ENCODE results near the gene CRLF3.
"Not testable (repeated sequence)": the region's sequence is repeated elsewhere in the genome, so short reads cannot be mapped to it uniquely, and the experiment has no call there.

The CRLF3 gene

DNA sequence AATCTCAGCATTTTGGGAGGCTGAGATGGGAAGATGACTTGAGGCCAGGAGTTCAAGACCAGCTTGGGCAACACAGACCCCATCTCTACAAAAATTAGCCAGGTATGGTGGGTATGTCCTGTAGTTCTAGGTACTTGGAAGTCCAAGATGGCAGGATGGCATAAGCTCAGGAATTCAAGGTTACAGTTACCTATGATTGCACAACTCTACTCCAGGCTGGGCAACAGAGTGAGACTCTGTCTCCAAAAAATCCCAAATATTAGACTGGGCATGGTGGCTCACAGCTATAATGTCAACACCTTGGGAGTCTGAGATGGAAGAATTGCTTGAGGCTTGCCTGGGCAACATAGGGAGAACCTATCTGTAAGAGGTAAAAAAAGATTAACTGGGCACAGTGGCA, 63.4 kb downstream of the CRLF3 start:
- DNase-seq (ENCODE audit: extremely low read depth, insufficient read length), result no peak
- H3K36me3 ChIP-seq (ENCODE audit: control insufficient read depth, insufficient read depth, low read length), result peaks cover 5% of the 10 kb centered on the region
- no peaks in the 10 kb centered on the region for H3K27me3 ChIP-seq (replicated peaks; ENCODE audit: control insufficient read depth, insufficient read depth, low read length)
- TF ChIP-seq, protein P1, sequence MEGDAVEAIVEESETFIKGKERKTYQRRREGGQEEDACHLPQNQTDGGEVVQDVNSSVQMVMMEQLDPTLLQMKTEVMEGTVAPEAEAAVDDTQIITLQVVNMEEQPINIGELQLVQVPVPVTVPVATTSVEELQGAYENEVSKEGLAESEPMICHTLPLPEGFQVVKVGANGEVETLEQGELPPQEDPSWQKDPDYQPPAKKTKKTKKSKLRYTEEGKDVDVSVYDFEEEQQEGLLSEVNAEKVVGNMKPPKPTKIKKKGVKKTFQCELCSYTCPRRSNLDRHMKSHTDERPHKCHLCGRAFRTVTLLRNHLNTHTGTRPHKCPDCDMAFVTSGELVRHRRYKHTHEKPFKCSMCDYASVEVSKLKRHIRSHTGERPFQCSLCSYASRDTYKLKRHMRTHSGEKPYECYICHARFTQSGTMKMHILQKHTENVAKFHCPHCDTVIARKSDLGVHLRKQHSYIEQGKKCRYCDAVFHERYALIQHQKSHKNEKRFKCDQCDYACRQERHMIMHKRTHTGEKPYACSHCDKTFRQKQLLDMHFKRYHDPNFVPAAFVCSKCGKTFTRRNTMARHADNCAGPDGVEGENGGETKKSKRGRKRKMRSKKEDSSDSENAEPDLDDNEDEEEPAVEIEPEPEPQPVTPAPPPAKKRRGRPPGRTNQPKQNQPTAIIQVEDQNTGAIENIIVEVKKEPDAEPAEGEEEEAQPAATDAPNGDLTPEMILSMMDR (IDR thresholded peaks at IDR 0.05; ENCODE audit: insufficient read depth, low read length, poor library complexity, severe bottlenecking), result no peak
- no peak overlapping the region for H3K4me3 ChIP-seq (replicated peaks; ENCODE audit: low read depth, low read length)

DNA sequence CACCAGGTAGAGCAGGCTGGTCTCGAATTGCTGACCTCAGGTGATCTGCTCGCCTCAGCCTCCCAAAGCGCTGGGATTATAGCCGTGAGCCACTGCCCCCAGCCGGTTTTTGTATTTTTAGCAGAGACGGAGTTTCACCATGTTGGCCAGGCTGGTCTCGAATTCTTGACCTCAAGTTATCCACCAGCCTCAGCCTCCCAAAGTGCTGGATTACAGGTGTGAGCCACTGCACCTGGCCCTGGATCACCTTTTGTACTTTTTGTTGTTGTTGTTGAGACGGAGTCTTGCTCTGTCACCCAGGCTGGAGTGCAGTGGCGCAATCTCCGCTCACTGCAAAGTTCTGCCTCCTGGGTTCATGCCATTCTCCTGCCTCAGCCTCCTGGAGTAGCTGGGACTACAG, 71.2 kb downstream of the CRLF3 start:
- not testable (repeated sequence) for H3K36me3 ChIP-seq (ENCODE audit: control insufficient read depth, insufficient read depth, low read length); H3K27me3 ChIP-seq (replicated peaks; ENCODE audit: control insufficient read depth, insufficient read depth, low read length); H3K4me3 ChIP-seq (replicated peaks; ENCODE audit: low read depth, low read length); DNase-seq (ENCODE audit: extremely low read depth, insufficient read length)

DNA sequence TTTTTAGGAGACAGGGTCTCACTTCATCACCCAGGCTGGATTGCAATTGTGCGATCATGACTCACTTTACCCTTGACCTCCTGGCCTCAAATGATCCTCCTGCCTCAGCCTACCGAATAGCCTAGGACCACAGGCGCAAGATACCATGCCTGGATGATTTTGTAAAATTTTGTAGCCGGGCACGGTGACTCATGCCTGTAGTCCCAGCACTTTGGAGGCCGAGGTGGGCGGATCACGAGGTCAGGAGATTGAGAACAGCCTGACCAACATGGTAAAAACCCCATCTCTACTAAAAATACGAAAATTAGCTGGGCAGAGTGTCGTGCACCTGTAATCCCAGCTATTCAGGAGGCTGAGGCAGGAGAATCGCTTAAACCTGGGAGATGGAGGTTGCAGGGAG, 73.5 kb downstream of the CRLF3 start:
- not testable (repeated sequence) for DNase-seq (ENCODE audit: extremely low read depth, insufficient read length); H3K27me3 ChIP-seq (replicated peaks; ENCODE audit: control insufficient read depth, insufficient read depth, low read length); H3K36me3 ChIP-seq (ENCODE audit: control insufficient read depth, insufficient read depth, low read length); H3K4me3 ChIP-seq (replicated peaks; ENCODE audit: low read depth, low read length)

DNA sequence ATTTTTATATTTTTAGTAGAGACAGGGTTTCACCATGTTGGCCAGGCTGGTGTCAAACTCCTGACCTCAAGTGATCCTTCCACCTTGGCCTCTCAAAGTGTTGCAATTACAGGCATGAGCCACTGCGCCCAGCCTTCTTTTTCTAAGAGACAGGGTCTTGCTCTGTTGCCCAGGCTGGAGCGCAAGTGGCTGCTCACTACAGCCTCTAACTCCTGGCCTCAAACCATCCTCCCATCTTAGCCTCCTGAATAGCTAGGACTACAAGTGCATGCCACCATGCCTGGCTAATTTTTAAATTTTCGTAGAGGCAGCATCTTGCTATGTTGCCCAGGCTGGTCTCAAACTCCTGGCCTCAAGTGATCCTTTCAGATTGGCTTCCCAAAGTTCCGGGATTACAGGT, 76.9 kb downstream of the CRLF3 start:
- H3K4me3 ChIP-seq (replicated peaks; ENCODE audit: low read depth, low read length); H3K27me3 ChIP-seq (replicated peaks; ENCODE audit: control insufficient read depth, insufficient read depth, low read length); DNase-seq (ENCODE audit: extremely low read depth, insufficient read length); H3K36me3 ChIP-seq (ENCODE audit: control insufficient read depth, insufficient read depth, low read length): not testable (repeated sequence)

DNA sequence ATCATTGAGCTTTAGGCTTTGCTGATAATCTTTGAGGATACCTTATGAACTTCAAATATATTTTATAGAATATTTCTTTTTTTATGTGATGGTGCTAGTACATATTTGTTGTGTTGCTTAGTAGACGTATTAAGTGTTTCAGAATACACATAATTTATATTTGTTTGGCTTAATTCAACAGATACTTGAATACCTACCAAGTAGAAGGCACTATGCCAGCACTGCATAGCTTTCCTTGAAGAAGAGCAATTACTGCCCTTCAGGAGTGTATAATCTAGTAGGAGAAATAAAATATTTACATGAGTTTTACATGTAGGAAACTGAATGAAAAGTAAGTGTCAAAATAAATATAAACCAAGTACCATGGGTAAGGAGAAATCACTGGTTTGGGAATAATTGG, 81.8 kb downstream of the CRLF3 start:
- not testable (repeated sequence) for H3K36me3 ChIP-seq (ENCODE audit: control insufficient read depth, insufficient read depth, low read length); H3K4me3 ChIP-seq (replicated peaks; ENCODE audit: low read depth, low read length); DNase-seq (ENCODE audit: extremely low read depth, insufficient read length)

DNA sequence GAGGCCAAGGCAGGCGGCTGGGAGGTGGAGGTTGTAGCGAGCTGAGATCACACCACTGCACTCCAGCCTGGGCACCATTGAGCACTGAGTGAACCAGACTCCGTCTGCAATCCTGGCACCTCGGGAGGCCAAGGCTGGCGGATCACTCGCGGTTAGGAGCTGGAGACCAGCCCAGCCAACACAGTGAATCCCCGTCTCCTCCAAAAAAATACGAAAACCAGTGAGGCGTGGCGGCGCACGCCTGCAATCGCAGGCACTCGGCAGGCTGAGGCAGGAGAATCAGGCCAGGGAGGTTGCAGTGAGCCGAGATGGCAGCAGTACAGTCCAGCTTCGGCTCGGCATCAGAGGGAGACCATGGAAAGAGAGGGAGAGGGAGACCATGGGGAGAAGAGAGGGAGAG, 88.1 kb downstream of the CRLF3 start:
- not testable (repeated sequence) for DNase-seq (ENCODE audit: extremely low read depth, insufficient read length); H3K36me3 ChIP-seq (ENCODE audit: control insufficient read depth, insufficient read depth, low read length); H3K4me3 ChIP-seq (replicated peaks; ENCODE audit: low read depth, low read length)

More for the DNA sequence above, 81.8 kb downstream of the CRLF3 start:
- not testable (repeated sequence) for H3K27me3 ChIP-seq (replicated peaks; ENCODE audit: control insufficient read depth, insufficient read depth, low read length)

DNA sequence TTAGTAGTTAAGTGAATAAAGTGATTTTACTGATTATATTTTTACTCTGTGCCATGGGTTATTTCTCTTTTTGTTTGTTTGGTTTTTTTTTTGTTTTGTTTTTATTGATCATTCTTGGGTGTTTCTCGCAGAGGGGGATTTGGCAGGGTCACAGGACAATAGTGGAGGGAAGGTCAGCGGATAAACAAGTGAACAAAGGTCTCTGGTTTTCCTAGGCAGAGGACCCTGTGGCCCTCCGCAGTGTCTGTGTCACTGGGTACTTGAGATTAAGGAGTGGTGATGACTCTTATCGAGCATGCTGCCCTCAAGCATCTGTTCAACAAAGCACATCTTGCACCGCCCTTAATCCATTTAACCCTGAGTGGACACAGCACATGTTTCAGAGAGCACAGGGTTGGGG, 88.8 kb downstream of the CRLF3 start:
- H3K27me3 ChIP-seq (replicated peaks; ENCODE audit: control insufficient read depth, insufficient read depth, low read length); H3K4me3 ChIP-seq (replicated peaks; ENCODE audit: low read depth, low read length); DNase-seq (ENCODE audit: extremely low read depth, insufficient read length); H3K36me3 ChIP-seq (ENCODE audit: control insufficient read depth, insufficient read depth, low read length): not testable (repeated sequence)

More for the DNA sequence above, 88.1 kb downstream of the CRLF3 start:
- not testable (repeated sequence) for H3K27me3 ChIP-seq (replicated peaks; ENCODE audit: control insufficient read depth, insufficient read depth, low read length)

DNA sequence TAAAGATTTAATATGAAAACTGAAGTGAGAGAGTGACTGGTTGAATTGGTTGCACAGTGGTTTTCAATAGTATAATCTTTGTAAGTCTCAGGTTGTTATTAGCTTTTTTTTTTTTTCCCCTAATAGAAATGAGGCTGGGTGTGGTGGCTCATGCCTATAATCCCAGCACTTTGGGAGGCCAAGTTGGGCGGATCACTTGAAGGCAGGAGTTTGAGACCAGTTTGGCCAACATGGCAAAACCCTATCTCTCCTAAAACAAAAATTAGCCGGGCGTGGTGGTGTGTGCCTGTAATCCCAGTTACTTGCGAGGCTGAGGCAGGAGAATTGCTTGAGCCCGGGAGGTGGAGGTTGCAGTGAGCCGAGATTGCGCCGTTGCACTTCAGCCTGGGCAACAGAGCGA, 89.3 kb downstream of the CRLF3 start:
- not testable (repeated sequence) for H3K36me3 ChIP-seq (ENCODE audit: control insufficient read depth, insufficient read depth, low read length); H3K27me3 ChIP-seq (replicated peaks; ENCODE audit: control insufficient read depth, insufficient read depth, low read length); H3K4me3 ChIP-seq (replicated peaks; ENCODE audit: low read depth, low read length); DNase-seq (ENCODE audit: extremely low read depth, insufficient read length)

DNA sequence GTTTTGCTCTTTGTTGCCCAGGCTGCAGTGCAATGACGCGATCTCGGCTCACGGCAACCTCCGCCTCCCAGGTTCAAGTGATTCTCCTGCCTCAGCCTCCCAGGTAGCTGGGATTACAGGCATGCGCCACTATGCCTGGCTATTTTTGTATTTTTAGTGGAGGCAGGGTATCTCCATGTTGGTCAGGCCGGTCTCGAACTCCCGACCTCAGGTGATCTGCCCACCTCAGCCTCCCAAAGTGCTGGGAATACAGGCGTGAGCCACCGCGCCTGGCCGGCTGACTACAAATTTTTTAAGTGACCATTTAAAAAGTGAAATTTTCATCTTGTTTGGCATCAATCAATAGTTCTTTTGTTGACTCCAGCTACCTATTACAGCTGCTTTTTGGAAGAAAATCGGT, 90.3 kb downstream of the CRLF3 start:
- not testable (repeated sequence) for DNase-seq (ENCODE audit: extremely low read depth, insufficient read length); H3K36me3 ChIP-seq (ENCODE audit: control insufficient read depth, insufficient read depth, low read length); H3K27me3 ChIP-seq (replicated peaks; ENCODE audit: control insufficient read depth, insufficient read depth, low read length); H3K4me3 ChIP-seq (replicated peaks; ENCODE audit: low read depth, low read length)
